Measurements from ENCODE around the gene CISD3. TPM values are rescaled to one million over a fixed set of nuclear protein-coding genes. Genes with fewer than 3 reads are reported as not detected.
A peak's percentile ranks its signal among the peaks of the same experiment; 100 is the strongest.

Gene CISD3
- total and polyA plus RNA-seq, 11 donors: 21.2 to 80.3 (median 65.1) TPM

DNA sequence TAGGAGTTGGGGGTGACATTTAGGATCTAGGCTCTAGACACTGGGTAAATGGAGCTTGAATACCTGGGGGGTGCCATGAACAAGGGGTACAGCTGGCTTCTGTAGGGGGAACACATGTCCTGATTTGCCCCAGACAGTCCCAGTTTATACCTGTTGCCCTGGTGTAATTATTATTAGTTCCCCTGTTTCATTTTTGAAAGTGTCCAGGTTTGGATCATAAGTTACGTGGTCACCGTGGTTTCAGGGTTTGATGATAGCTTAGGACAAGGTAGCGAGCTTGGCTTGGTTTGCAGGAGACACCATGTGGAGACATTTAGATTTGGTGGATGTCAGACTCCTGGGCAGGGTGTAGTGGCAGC is 19.6 kb upstream of the CISD3 start:
- no peaks in the 10 kb centered on the region for H3K27me3 ChIP-seq
- no peak overlapping the region for H3K4me3 ChIP-seq
- peak overlapping the region in 1 of 12 donors; percentile 64 for H3K27ac ChIP-seq
- peaks cover 0 to 83% (median 72%) of the 10 kb centered on the region in 9 donors for H3K36me3 ChIP-seq
- TF ChIP-seq CTCF (IDR thresholded peaks at IDR 0.05) (no peak), POLR2A (IDR thresholded peaks at IDR 0.05) (no peak)
- DNase-seq (no peak), ATAC-seq (no peak)
- WGBS, 4 donors: 84 to 98% (median 92%) methylated on average over 3 of the region's 3 CpGs
- H3K9me3 ChIP-seq: no peaks in the 10 kb centered on the region
- intact Hi-C loops (cut with DNase I): no loop called here
- H3K4me1 ChIP-seq: peaks cover 0 to 57% (median 21%) of the 10 kb centered on the region in 12 donors

- peak overlapping the region in 2 of 12 donors; percentile 17 to 64 for H3K27ac ChIP-seq
- intact Hi-C loops (cut with DNase I): no loop called here
- WGBS, 4 donors: 74 to 82% (median 81%) methylated on average over 5 of the region's 5 CpGs
- DNase-seq: no peak
- no peaks in the 10 kb centered on the region for H3K9me3 ChIP-seq
- no peak overlapping the region for H3K4me3 ChIP-seq
- no peak for TF ChIP-seq POLR2A (IDR thresholded peaks at IDR 0.05)
- no peak for TF ChIP-seq CTCF (IDR thresholded peaks at IDR 0.05)
- ATAC-seq: no peak
- H3K27me3 ChIP-seq: no peaks in the 10 kb centered on the region
- peaks cover 0 to 87% (median 76%) of the 10 kb centered on the region in 9 donors for H3K36me3 ChIP-seq
- peaks cover 0 to 57% (median 21%) of the 10 kb centered on the region in 12 donors for H3K4me1 ChIP-seq
These were observed 19.2 kb upstream of the CISD3 start for GRCh38 chr17:38710985-38711384.

- WGBS, 4 donors: 50 to 64% (median 56%) methylated on average over 16 to 26 of the region's 26 CpGs
- peak in 1 of 5 donors; percentile 78 for DNase-seq
- H3K27ac ChIP-seq: peak overlapping the region in 2 of 12 donors; percentile 55 to 64
- H3K4me3 ChIP-seq: no peak overlapping the region
- ATAC-seq: peak; percentile 43 to 78 (median 54)
- peaks cover 0 to 48% (median 17%) of the 10 kb centered on the region in 12 donors for H3K4me1 ChIP-seq
- H3K27me3 ChIP-seq: no peaks in the 10 kb centered on the region
- no peaks in the 10 kb centered on the region for H3K9me3 ChIP-seq
- H3K36me3 ChIP-seq: peaks cover 0 to 97% (median 86%) of the 10 kb centered on the region in 9 donors
- intact Hi-C loops (cut with DNase I): no loop called here
- TF ChIP-seq POLR2A (IDR thresholded peaks at IDR 0.05): no peak
- TF ChIP-seq CTCF (IDR thresholded peaks at IDR 0.05): no peak
These were observed 18.2 kb upstream of the CISD3 start for GRCh38 chr17:38711792-38712571.

DNA sequence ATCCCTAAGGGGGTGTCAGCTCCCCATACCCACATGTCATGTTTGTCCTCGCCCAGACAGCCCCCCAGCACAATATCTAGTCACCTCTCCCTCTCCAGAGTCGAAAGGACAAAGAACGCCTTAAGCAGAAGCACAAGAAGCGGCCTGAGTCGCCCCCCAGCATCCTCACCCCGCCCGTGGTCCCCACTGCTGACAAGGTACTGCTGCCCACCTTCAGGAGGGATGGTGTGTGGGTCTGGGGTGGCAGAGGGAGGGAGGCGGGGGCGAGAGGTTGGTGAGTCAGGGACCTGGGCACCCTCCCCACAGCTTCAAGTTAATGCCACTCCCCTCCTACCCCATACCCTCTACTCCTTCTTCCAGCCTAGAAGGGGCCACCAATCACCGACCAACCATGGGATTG is 17.5 kb upstream of the CISD3 start:
- 88 to 93% (median 90%) methylated on average over 10 of the region's 10 CpGs for WGBS, 4 donors
- Histone ChIP-seq H3K4me1 (peaks cover 0 to 42% (median 13%) of the 10 kb centered on the region in 12 donors), H3K36me3 (peaks cover 0 to 100% (median 91%) of the 10 kb centered on the region in 9 donors), H3K4me3 (no peak overlapping the region), H3K9me3 (no peaks in the 10 kb centered on the region), H3K27me3 (no peaks in the 10 kb centered on the region), H3K27ac (peak overlapping the region in 2 of 12 donors; percentile 55 to 64)
- intact Hi-C loops (cut with DNase I): no loop called here
- no peak for TF ChIP-seq CTCF (IDR thresholded peaks at IDR 0.05)
- TF ChIP-seq POLR2A (IDR thresholded peaks at IDR 0.05): no peak
- no peak for DNase-seq
- ATAC-seq: no peak

All from heart left ventricle (tissue), 16 donors.